Measurements from ENCODE around the gene CLCN7. TPM values are rescaled to one million over a fixed set of nuclear protein-coding genes. Genes with fewer than 3 reads are reported as not detected.

CLCN7 gene
- total RNA-seq: 22.5 and 54.0 TPM in 2 replicates

GRCh38 chr16:1474796-1475551 lies at the start of gene CLCN7:
TSS of gene CLCN7 (minus strand) at chr16:1475028. CDS start at chr16:1474974, 54 bp downstream.

GRCh38 chr16:1492923-1493745 lies 18.3 kb upstream of the CLCN7 start, which contains the start of gene TELO2:
TSS of gene TELO2 (plus strand) at chr16:1493360. CDS start at chr16:1494282, 922 bp downstream.

GRCh38 chr16:1488619-1489018 lies 13.8 kb upstream of the CLCN7 start, which contains the start of gene PTX4:
TSS of gene PTX4 (minus strand) at chr16:1488944. CDS start at chr16:1488909, 35 bp downstream.

GRCh38 chr16:1443980-1444729 lies 30.7 kb downstream of the CLCN7 start, which contains the start of gene CCDC154:
TSS of gene CCDC154 (minus strand) at chr16:1444556. CDS start at chr16:1444322, 234 bp downstream.

GRCh38 chr16:1430759-1431496 lies 43.9 kb downstream of the CLCN7 start, which contains the start of gene PERCC1:
TSS of gene PERCC1 (plus strand) at chr16:1431078. CDS start at chr16:1432594, 1,516 bp downstream.

GRCh38 chr16:1414532-1415260 lies 60.1 kb downstream of the CLCN7 start, which contains the start of gene UNKL:
TSS of gene UNKL (minus strand) at chr16:1414704. CDS start at chr16:1414691, 13 bp downstream.

Other genes starting within 250 kb of the CLCN7 start
- not detected in 2 replicates for gene TPSG1, start 249.8 kb downstream of the CLCN7 start, total RNA-seq
- gene TPSB2, start 244.8 kb downstream of the CLCN7 start, total RNA-seq: not detected in 2 replicates
- not detected in 2 replicates for gene TPSAB1, start 234.3 kb downstream of the CLCN7 start, total RNA-seq
- not detected in 2 replicates for gene TPSD1, start 219.0 kb downstream of the CLCN7 start, total RNA-seq
- gene UBE2I, start 165.4 kb downstream of the CLCN7 start, total RNA-seq: 46.2 and 58.3 TPM in 2 replicates
- gene BAIAP3, start 141.4 kb downstream of the CLCN7 start, total RNA-seq: under 0.01 and 0.08 TPM in 2 replicates
- gene TSR3, start 123.2 kb downstream of the CLCN7 start, total RNA-seq: 116 and 179 TPM in 2 replicates
- gene GNPTG, start 123.1 kb downstream of the CLCN7 start, total RNA-seq: 24.6 and 33.1 TPM in 2 replicates
- 2.3 and 3.2 TPM in 2 replicates for gene UNKL, start 60.3 kb downstream of the CLCN7 start, total RNA-seq
- 19.9 and 33.6 TPM in 2 replicates for gene UQCC4, start 54.3 kb downstream of the CLCN7 start, total RNA-seq
- gene PERCC1, start 44.0 kb downstream of the CLCN7 start, total RNA-seq: 0.16 TPM in 1 of 2 replicates, not detected in the other
- 0.16 TPM in 1 of 2 replicates, not detected in the other for gene CCDC154, start 30.5 kb downstream of the CLCN7 start, total RNA-seq
- gene PTX4, start 13.9 kb upstream of the CLCN7 start, total RNA-seq: not detected in 2 replicates
- 12.0 and 22.9 TPM in 2 replicates for gene TELO2, start 18.3 kb upstream of the CLCN7 start, total RNA-seq
- gene TMEM204, start 58.6 kb upstream of the CLCN7 start, total RNA-seq: 2.7 TPM in 1 of 2 replicates, not detected in the other
- gene IFT140, start 137.0 kb upstream of the CLCN7 start, total RNA-seq: 8.1 and 11.2 TPM in 2 replicates
- 5.9 and 7.0 TPM in 2 replicates for gene CRAMP1, start 137.3 kb upstream of the CLCN7 start, total RNA-seq
- 68.1 and 84.7 TPM in 2 replicates for gene JPT2, start 203.3 kb upstream of the CLCN7 start, total RNA-seq
- 7.4 and 28.2 TPM in 2 replicates for gene MAPK8IP3, start 231.2 kb upstream of the CLCN7 start, total RNA-seq

Measured in hair follicular keratinocyte (primary cell).